HuH-7 (cell line): ENCODE results near the gene GNB5.
"Not testable (repeated sequence)": the region's sequence is repeated elsewhere in the genome, so short reads cannot be mapped to it uniquely, and the experiment has no call there.

Experiments
- DNase-seq: peaks from one replicate; pipeline ENCODE4 v3.0.0; 2011; ENCODE audit warnings: low spot score

Gene GNB5

DNA sequence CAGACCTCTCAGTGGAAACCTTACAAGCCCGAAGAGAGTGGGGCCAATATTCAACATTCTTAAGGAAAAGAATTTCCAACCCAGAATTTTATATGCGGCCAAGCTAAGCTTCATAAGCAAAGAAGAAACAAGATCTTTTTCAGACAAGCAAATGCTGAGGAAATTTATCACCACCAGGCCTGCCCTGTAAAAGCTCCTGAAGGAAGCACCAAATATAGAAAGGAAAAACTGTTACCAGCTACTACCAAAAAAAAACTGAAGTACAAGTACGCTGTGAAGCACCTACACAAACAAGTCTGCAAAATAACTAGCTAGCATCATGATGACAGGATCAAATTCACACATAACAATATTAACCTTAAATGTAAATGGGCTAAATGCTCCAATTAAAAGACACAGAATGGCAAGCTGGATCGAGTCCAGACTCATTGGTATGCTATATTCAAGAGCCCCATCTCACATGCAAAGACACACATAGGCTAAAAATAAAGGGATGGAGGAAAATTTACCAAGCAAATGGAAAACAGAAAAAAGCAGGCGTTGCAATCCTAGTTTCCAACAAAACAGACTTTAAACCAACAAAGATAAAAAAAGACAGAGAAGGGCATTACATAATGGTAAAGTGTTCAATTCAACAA lies 25.6 kb downstream of the GNB5 start:
- DNase-seq, result not testable (repeated sequence)

DNA sequence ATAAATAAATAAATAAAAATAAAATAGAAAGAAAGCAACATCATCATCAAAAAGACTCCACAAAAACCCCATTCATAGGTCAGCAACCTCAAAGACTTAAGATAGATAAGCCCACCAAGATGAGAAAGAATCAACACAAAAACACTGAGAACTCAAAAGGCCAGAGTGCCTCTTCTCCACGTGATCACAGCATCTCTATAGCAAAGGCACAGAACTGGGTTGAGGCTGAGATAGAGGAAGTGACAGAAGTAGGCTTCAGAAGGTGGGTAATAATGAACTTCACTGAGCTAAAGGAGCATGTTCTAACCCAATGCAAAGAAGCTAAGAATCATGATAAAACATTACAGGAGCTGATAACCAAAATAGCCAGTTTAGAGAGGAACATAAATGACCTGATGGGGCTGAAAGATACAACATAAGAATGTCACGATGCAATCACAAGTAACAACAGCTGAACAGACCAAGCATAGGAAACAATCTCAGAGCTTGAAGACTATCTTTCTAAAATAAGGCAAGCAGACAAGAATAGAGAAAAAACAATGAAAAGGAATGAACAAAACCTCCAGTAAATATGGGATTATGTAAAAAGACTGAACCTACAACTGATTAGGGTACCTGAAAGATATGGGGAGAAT lies 26.4 kb downstream of the GNB5 start:
- DNase-seq, result no peak

- DNase-seq, result no peak
These were observed 27.6 kb downstream of the GNB5 start for GRCh38 chr15:52163321-52164190.

DNA sequence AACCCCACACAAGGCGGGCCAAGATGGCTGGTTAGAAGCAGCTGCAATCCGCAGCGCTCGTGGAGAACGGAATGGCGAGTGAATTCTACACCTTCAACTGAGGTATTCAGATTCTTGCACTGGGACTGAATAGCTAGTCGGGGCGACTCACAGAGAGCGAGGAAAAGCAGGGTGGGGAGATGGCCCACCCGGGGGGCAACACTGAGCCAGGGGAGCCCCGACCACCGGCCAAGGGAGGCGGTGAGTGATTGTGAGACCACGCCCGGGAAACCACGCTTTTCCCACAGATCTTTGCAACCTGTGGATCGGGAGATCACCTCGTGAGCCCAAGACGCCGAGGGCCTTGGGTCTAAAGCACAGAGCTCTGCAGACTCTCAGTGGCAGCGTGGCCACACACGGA lies 28.3 kb downstream of the GNB5 start:
- DNase-seq, result no peak

GRCh38 chr15:52162260-52162659 lies 28.9 kb downstream of the GNB5 start:
- no peak for DNase-seq

DNA sequence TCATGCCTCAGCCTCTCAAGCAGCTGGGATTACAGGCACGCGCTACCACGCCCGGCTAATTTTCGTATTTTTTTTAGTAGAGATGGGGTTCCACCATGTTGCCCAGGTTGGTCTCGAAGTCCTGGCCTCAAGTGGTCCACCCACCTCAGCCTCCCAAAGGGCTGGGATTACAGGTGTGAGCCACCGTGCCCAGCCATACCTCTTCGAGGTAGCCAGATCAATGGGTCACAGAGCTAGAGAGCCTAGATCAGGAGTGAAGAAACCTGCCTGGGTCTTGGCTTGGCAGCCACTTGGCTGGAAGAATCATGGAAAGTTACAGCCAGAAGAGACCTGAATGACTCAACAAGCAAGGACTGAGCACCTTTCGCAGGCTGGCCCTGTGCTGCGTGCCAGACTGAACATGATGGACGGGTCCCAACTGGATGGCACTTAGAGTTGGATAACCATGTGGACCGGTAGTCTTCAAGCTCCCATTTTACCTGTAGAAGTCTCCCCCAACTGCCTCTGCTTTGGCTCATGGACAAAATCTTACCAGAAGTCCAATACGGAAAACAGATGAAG lies 29.7 kb downstream of the GNB5 start:
- DNase-seq, result no peak

GRCh38 chr15:52159645-52160044 lies 31.5 kb downstream of the GNB5 start:
- DNase-seq, result no peak

- no peak for DNase-seq
These were observed 33.0 kb downstream of the GNB5 start for GRCh38 chr15:52158084-52158765.

GRCh38 chr15:52155878-52156277 lies 35.3 kb downstream of the GNB5 start:
- DNase-seq, result no peak

DNA sequence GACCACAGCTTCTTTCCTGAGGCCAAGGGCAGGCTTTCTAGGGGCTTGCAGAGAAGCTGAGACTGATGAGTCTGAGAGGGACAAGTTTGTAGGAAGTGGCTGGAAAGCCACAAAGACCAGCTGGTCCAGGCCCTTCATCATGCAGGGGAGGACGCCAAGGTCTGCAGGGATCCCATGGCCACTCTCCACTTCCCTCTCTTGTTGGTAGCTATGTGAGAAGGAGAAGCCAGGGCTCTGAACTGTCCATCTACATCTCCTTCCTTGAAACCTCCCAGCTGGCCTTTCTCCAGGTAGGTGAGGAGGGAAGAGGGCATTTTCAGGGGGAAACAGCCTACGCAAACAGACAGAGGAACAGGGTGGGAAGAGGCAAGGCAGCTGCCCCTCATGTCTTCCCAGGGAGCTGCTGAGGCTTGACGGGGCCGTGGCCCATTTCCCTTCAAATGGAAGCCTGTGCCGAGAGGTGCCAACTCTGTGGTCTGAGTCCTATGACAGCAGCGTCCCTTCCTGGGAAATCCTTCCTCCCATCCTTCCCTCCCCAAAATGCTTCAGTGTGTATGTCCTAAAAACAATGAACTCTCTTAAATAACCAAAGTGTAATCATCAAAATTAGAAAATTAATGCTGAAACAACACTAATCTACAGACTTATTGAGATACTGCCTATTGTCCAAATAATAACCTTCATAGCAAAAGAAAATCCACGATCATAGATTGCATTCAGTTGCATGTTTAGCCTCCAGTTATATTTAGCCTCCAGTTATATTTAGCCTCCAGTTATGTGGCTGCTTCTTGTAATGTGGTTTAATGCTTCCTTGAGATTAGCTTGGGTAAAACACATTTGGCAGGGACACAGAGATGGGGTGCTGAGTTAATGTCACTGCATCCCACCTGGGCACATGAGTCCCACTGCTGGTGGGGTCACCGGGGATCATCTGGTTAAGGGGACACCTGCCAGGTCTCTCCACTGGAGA lies 36.0 kb downstream of the GNB5 start:
- no peak for DNase-seq

DNA sequence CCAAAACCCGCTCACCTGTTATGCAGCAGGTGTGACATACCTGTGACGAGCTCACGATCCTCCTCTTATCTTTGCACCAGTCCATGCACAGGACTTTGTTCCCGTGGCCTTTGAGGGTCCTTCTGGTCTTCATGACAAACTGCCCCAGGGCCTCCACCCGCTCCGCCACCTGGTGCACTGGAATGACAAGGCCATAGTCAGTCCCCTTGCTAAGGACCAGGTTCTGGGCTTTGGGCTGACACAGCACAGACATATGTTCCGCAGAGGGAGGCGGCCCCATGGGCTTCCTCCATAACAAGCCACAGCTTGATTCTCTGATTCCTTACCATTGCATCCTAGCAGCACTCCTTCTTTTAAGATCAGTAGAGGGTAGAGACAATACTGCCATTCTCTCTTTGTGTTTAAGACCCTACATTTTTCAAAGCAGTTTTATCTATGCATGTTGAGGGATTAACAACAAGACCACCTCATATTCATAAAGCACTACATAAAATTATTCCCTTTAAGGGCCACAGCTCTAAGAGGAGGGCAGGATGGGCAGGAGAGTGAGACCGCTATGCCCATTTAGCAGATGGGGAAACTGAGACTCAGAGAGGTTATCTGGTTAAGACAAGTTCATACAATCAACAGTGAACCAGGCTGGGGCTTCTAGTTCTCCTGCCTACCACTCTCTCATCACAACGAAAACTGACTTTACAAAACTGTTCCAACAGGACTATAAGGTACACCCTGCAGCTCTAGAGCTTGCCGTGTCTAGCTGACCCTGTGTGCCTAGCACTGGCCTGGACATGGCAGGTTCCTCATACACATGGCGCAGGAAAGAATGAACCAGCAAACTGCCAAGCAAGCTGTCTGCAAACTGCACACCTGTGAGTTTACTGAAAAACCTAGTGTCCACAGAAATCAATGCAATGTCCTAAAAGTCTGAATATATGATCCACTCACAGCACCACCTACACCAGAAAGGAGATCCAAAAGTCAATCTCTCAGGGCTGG lies 37.0 kb downstream of the GNB5 start:
- no peak for DNase-seq

DNA sequence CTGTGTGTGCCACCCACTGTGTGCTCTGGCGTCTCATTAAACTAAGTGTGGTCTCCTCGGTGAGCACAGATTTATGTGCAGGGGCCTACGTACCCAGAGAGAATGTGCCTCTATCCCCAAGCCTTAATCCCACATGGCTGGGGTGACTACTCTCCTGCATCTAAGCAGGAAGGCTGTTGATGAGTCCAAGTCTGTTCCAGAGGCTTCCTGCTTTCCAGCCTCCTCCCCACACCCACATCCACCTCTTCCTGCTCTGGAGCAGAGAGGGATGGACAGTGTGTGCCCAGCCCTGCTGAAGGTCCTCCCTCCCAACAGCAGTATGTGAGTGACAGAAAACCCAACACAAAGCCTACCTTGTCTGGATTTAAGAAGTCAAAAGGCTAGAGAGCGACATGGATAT lies 39.8 kb downstream of the GNB5 start:
- DNase-seq, result no peak

- DNase-seq, result no peak
These were observed 40.3 kb downstream of the GNB5 start for GRCh38 chr15:52150871-52151270.

GRCh38 chr15:52150043-52150825 lies 41.0 kb downstream of the GNB5 start:
- DNase-seq, result no peak

DNA sequence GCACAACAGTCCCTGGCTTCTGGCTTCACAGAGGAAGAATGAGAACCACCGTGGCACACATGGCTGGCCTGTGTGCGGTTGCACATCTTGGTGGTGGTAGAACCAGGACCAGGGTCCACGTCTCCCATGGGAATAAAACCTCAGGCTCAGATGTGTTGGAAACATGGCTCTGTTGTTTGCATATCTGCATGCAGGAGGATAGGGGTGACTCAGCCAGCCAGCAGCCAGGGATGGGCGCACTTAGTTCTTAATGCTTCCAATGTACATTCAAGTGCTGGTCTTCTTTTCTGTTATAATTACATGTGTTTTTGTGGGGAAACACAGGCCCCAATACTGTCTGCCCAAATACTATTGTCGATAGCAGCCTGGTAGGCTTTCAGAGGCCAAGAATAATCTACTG lies 42.8 kb downstream of the GNB5 start:
- no peak for DNase-seq

- DNase-seq, result no peak
These were observed 44.4 kb downstream of the GNB5 start for GRCh38 chr15:52146776-52147175.

DNA sequence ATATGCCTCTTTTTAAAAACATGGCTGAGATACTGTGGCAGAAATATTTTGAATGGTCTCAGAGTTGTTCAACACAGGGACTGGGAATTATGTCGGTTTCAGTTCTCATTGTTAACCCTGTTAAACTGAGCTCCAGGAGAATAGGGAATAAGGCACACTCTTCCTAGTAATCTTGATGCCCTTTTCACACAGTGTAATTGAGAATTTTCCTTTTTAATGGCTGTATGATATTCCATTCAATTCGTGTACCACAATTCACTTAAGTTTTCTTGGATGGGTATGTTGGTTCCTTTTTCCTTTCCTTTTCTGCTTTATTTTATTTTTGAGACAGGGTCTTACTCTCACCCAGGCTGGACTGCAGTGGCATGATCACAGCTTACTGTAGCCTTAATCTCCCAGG lies 44.9 kb downstream of the GNB5 start:
- DNase-seq, result no peak

DNA sequence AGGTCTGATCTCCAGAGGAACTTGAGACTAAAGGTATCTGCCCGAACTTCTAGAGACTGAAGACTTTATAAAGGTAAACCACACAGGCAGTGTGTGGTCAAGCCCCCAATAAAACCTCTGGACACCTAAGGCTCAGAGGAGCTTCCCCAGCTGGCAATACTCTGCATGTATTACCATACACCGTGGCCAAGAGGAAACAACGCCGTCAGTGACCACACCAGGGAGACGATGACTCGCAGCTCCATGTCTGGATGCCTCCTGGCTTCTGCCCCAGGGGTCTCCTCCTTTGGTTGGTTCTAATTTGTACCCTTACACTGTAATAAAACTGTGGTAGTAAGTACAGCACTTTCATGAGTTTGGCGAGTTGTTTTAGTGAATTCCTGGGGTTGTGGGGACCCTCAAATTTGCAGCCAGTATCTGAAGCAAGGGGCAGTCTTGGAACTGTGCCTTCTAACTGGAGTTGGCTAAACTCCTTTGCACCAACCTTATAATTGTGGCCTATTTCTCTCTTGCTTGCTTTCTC lies 46.5 kb downstream of the GNB5 start:
- DNase-seq, result no peak

- DNase-seq, result no peak
These were observed 47.3 kb downstream of the GNB5 start for GRCh38 chr15:52143873-52144272.
